ENCODE measurements around the gene GID8.

The GID8 gene

GRCh38 chr20:62944746-62945145 is 6.8 kb downstream of the GID8 start:
- DNase-seq = no peak

GRCh38 chr20:62945771-62946339 is 7.9 kb downstream of the GID8 start:
- no peak for DNase-seq

- no peak for DNase-seq
Measured at GRCh38 chr20:62946918-62947317, 9.0 kb downstream of the GID8 start.

- no peak for DNase-seq
Measured at GRCh38 chr20:62947532-62948300, 9.8 kb downstream of the GID8 start.

- DNase-seq = no peak
Measured at GRCh38 chr20:62949153-62949821, 11.3 kb downstream of the GID8 start.

- no peak for DNase-seq
Measured at GRCh38 chr20:62949962-62950361, 12.0 kb downstream of the GID8 start.

GRCh38 chr20:62950741-62951140 is 12.8 kb downstream of the GID8 start:
- no peak for DNase-seq

GRCh38 chr20:62951143-62951895 is 13.4 kb downstream of the GID8 start:
- DNase-seq = no peak

- no peak for DNase-seq
Measured at GRCh38 chr20:62951896-62952372, 14.0 kb downstream of the GID8 start.

- peak; percentile 48 to 72 for DNase-seq
Measured at GRCh38 chr20:62952373-62952967, 14.5 kb downstream of the GID8 start, which contains the start of gene SLC17A9. SLC17A9 (plus strand) TSS chr20:62952709; CDS start chr20:62952831, 122 bp downstream.

GRCh38 chr20:62952968-62953838 is 15.3 kb downstream of the GID8 start:
- no peak for DNase-seq

- DNase-seq = peak; percentile 78 to 85
Measured at GRCh38 chr20:62953839-62954703, 16.1 kb downstream of the GID8 start.

GRCh38 chr20:62955519-62956386 is 17.8 kb downstream of the GID8 start:
- DNase-seq = no peak

- DNase-seq = no peak
Measured at GRCh38 chr20:62956387-62957135, 18.6 kb downstream of the GID8 start.

GRCh38 chr20:62957136-62958117 is 19.5 kb downstream of the GID8 start:
- DNase-seq = no peak

- DNase-seq = no peak
Measured at GRCh38 chr20:62958388-62959100, 20.6 kb downstream of the GID8 start.

Measured in CD4-positive, alpha-beta T cell treated with Interleukin-4 for 1 hour (primary cell).